ENCODE results near the gene CHCHD3. TPM values are rescaled to one million over a fixed set of nuclear protein-coding genes. Genes with fewer than 3 reads are reported as not detected.
"Not testable (repeated sequence)": the region's sequence is repeated elsewhere in the genome, so short reads cannot be mapped to it uniquely, and the experiment has no call there.

The CHCHD3 gene
- total and polyA plus RNA-seq, 2 of the 4 experiments (the other 2 are of a cell fraction) = 56.9 to 141 TPM

GRCh38 chr7:133036289-133036688 is 45.6 kb downstream of the CHCHD3 start:
- Histone ChIP-seq H4K20me1 (ENCODE audit: insufficient read depth, low read length) (no peaks in the 10 kb centered on the region), H3K23ac (ENCODE audit: low read depth, low read length) (no peak overlapping the region), H3K9me3 (ENCODE audit: control insufficient read depth, insufficient read depth, low read length) (no peaks in the 10 kb centered on the region), H3K4me3 (ENCODE audit: insufficient read depth, low read depth, low read length) (no peak overlapping the region), H2AK9ac (replicated peaks; ENCODE audit: low read depth, low read length, poor library complexity) (no peak overlapping the region), H3K27me3 (ENCODE audit: control insufficient read depth, insufficient read depth, low read length) (no peaks in the 10 kb centered on the region), H3K36me3 (ENCODE audit: control insufficient read depth, insufficient read depth, low read length) (no peaks in the 10 kb centered on the region), H2AFZ (replicated peaks; ENCODE audit: low read length, poor library complexity) (no peak overlapping the region), H3K4me1 (ENCODE audit: control insufficient read depth, insufficient read depth, low read length) (no peaks in the 10 kb centered on the region), H4K8ac (ENCODE audit: low read depth in 2 of 2, low read length in 2 of 2) (no peak overlapping the region), H2BK20ac (ENCODE audit: low read depth, low read length) (no peak overlapping the region), H3K9me1 (ENCODE audit: insufficient read depth, low read length) (peaks cover 2% of the 10 kb centered on the region; the same call in 1 of the 2 replicates), H3K4ac (ENCODE audit: low read depth, low read length) (no peak overlapping the region), H3K27ac (ENCODE audit: insufficient read depth, low read length) (no peak overlapping the region), H3K79me1 (ENCODE audit: low read depth in 1 of 2, low read length in 2 of 2) (peaks cover 8 to 19% of the 10 kb centered on the region in 2 experiments), H2AK5ac (ENCODE audit: low read depth, low read length) (no peak overlapping the region), H3K56ac (ENCODE audit: extremely low read depth, insufficient read depth, low read length) (no peak overlapping the region), H4K91ac (ENCODE audit: insufficient read depth, low read depth, low read length) (no peak overlapping the region), H3K9ac (ENCODE audit: low read depth, low read length) (no peak overlapping the region), H2BK15ac (ENCODE audit: low read depth, low read length) (no peak overlapping the region), H2BK120ac (ENCODE audit: low read depth, low read length) (no peak overlapping the region), H3K18ac (ENCODE audit: low read depth, low read length) (no peak overlapping the region), H3K14ac (replicated peaks; ENCODE audit: low read depth, low read length) (no peak overlapping the region), H2BK5ac (ENCODE audit: low read depth, low read length, poor library complexity, severe bottlenecking) (no peak overlapping the region), H4K5ac (ENCODE audit: low read depth, low read length) (no peak overlapping the region), H3K4me2 (ENCODE audit: low read depth, low read length) (no peak overlapping the region)
- ATAC-seq (ENCODE audit: low read depth) (no peak), DNase-seq (no peak)
- intact Hi-C loops (cut with micrococcal nuclease) = no loop called here
- WGBS, 2 experiments (ENCODE audit: extremely low coverage in 2 of 2, insufficient read length in 1 of 2) = no CpG with 5 or more reads among the region's 1 CpG
- TF ChIP-seq, protein P1, sequence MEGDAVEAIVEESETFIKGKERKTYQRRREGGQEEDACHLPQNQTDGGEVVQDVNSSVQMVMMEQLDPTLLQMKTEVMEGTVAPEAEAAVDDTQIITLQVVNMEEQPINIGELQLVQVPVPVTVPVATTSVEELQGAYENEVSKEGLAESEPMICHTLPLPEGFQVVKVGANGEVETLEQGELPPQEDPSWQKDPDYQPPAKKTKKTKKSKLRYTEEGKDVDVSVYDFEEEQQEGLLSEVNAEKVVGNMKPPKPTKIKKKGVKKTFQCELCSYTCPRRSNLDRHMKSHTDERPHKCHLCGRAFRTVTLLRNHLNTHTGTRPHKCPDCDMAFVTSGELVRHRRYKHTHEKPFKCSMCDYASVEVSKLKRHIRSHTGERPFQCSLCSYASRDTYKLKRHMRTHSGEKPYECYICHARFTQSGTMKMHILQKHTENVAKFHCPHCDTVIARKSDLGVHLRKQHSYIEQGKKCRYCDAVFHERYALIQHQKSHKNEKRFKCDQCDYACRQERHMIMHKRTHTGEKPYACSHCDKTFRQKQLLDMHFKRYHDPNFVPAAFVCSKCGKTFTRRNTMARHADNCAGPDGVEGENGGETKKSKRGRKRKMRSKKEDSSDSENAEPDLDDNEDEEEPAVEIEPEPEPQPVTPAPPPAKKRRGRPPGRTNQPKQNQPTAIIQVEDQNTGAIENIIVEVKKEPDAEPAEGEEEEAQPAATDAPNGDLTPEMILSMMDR (conservative IDR thresholded peaks at IDR 0.05; ENCODE audit: low read depth, low read length) = no peak
- TF ChIP-seq, protein P2, sequence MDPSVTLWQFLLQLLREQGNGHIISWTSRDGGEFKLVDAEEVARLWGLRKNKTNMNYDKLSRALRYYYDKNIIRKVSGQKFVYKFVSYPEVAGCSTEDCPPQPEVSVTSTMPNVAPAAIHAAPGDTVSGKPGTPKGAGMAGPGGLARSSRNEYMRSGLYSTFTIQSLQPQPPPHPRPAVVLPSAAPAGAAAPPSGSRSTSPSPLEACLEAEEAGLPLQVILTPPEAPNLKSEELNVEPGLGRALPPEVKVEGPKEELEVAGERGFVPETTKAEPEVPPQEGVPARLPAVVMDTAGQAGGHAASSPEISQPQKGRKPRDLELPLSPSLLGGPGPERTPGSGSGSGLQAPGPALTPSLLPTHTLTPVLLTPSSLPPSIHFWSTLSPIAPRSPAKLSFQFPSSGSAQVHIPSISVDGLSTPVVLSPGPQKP (IDR thresholded peaks at IDR 0.05; ENCODE audit: borderline replicate concordance, low read depth, low read length) = no peak
- TF ChIP-seq POLR2A (IDR thresholded peaks at IDR 0.05; ENCODE audit: low read depth, low read length) (no peak), MAFK (IDR thresholded peaks at IDR 0.05; ENCODE audit: low read depth, low read length) (no peak), RFX5 (IDR thresholded peaks at IDR 0.05; ENCODE audit: low read depth, low read length) (no peak), CEBPB (IDR thresholded peaks at IDR 0.05; ENCODE audit: low read depth, low read length) (0 out of 2 replicates have a peak, but pooled peaks have one; percentile 18), FOS (IDR thresholded peaks at IDR 0.05; ENCODE audit: low read depth, low read length) (no peak)
- no TSS peak for BruUV-seq (replicated peaks)
- in situ Hi-C loops (cut with MboI; ENCODE audit: low sequenced_read_pairs) = no loop called here
- dilution Hi-C loops (cut with HindIII; ENCODE audit: low sequenced_read_pairs, unreplicated experiment) = no loop called here
- CTCF ChIA-PET = no interaction called here
- POLR2A ChIA-PET (ENCODE audit: unreplicated experiment) = no interaction called here

DNA sequence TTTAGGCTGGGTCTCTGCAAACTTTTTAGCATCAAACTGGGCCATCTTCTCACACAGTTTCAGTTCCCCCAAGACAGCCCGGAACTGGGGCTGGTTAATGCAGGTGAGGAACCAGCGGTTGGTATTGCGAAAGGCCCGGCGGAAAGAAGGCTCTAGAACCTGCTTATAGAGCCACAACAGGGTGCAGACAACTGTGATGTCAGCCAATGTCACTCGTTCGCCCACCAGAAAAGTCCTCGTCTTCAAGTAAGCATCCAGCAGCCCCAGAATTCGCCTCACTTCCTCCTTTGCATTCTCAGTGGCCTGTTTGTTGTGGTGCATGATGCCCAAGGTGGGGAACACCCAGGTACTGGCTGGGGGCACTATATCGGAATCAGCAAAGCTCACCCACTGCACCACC is 46.6 kb downstream of the CHCHD3 start:
- no CpG with 5 or more reads among the region's 10 CpGs for WGBS, 2 experiments (ENCODE audit: extremely low coverage in 2 of 2, insufficient read length in 1 of 2)
- DNase-seq; H3K9ac ChIP-seq (ENCODE audit: low read depth, low read length); H3K4ac ChIP-seq (ENCODE audit: low read depth, low read length); H3K18ac ChIP-seq (ENCODE audit: low read depth, low read length); H4K91ac ChIP-seq (ENCODE audit: insufficient read depth, low read depth, low read length); H3K4me3 ChIP-seq (ENCODE audit: insufficient read depth, low read depth, low read length); H3K4me1 ChIP-seq (ENCODE audit: control insufficient read depth, insufficient read depth, low read length); H3K36me3 ChIP-seq (ENCODE audit: control insufficient read depth, insufficient read depth, low read length); CTCF ChIA-PET; H2BK120ac ChIP-seq (ENCODE audit: low read depth, low read length); H3K4me2 ChIP-seq (ENCODE audit: low read depth, low read length); H3K23ac ChIP-seq (ENCODE audit: low read depth, low read length); H3K56ac ChIP-seq (ENCODE audit: extremely low read depth, insufficient read depth, low read length); H2BK20ac ChIP-seq (ENCODE audit: low read depth, low read length); H3K27me3 ChIP-seq (ENCODE audit: control insufficient read depth, insufficient read depth, low read length); intact Hi-C loops (cut with micrococcal nuclease); H2AK5ac ChIP-seq (ENCODE audit: low read depth, low read length); H4K20me1 ChIP-seq (ENCODE audit: insufficient read depth, low read length); H3K27ac ChIP-seq (ENCODE audit: insufficient read depth, low read length); ATAC-seq (ENCODE audit: low read depth); H2BK5ac ChIP-seq (ENCODE audit: low read depth, low read length, poor library complexity, severe bottlenecking); H3K9me1 ChIP-seq (ENCODE audit: insufficient read depth, low read length); H3K9me3 ChIP-seq (ENCODE audit: control insufficient read depth, insufficient read depth, low read length); dilution Hi-C loops (cut with HindIII; ENCODE audit: low sequenced_read_pairs, unreplicated experiment); H3K14ac ChIP-seq (replicated peaks; ENCODE audit: low read depth, low read length); in situ Hi-C loops (cut with MboI; ENCODE audit: low sequenced_read_pairs); H4K5ac ChIP-seq (ENCODE audit: low read depth, low read length); H2AFZ ChIP-seq (replicated peaks; ENCODE audit: low read length, poor library complexity); H4K8ac ChIP-seq (ENCODE audit: low read depth in 2 of 2, low read length in 2 of 2); BruUV-seq (replicated peaks); H2BK15ac ChIP-seq (ENCODE audit: low read depth, low read length); POLR2A ChIA-PET (ENCODE audit: unreplicated experiment); H2AK9ac ChIP-seq (replicated peaks; ENCODE audit: low read depth, low read length, poor library complexity): not testable (repeated sequence)
- H3K79me1 ChIP-seq (ENCODE audit: low read depth in 1 of 2, low read length in 2 of 2) = peaks cover 8 to 16% of the 10 kb centered on the region in 2 experiments
